Parathyroid adenoma (tissue), 2 donors: ENCODE results near the gene TBC1D2.
"Not testable (repeated sequence)": the region's sequence is repeated elsewhere in the genome, so short reads cannot be mapped to it uniquely, and the experiment has no call there.

Experiments used
- H2AFZ ChIP-seq: fragments of 300-600 bp; sonication (generic); one replicate; pipeline ENCODE4 v1.7.0; 2017; ENCODE audit warnings: antibody characterized with exemption, mild to moderate bottlenecking
- H3K27ac ChIP-seq: fragments of 300-600 bp; sonication (generic); one replicate; pipeline ENCODE4 v1.7.0; 2017
- H3K27me3 ChIP-seq: fragments of 300-600 bp; sonication (generic); one replicate; pipeline ENCODE4 v1.7.0; 2017; ENCODE audit warnings: low read length; ENCODE audit not compliant: control insufficient read depth, insufficient read depth
- H3K36me3 ChIP-seq: fragments of 300-600 bp; sonication (generic); one replicate; pipeline ENCODE4 v1.7.0; 2017; ENCODE audit warnings: low read length; ENCODE audit not compliant: control insufficient read depth, insufficient read depth
- H3K4me1 ChIP-seq: fragments of 300-600 bp; sonication (generic); one replicate; pipeline ENCODE4 v1.7.0; 2017; ENCODE audit warnings: control low read depth
- H3K4me2 ChIP-seq: fragments of 300-600 bp; sonication (generic); one replicate; pipeline ENCODE4 v1.7.0; 2017; ENCODE audit warnings: low read length
- H3K4me3 ChIP-seq: fragments of 300-600 bp; sonication (generic); one replicate; pipeline ENCODE4 v1.7.0; 2017; ENCODE audit warnings: low read depth, low read length
- H3K79me2 ChIP-seq: fragments of 300-600 bp; sonication (generic); one replicate; pipeline ENCODE4 v1.7.0; 2017; ENCODE audit warnings: control low read depth
- H3K9ac ChIP-seq: fragments of 300-600 bp; sonication (generic); one replicate; pipeline ENCODE4 v1.7.0; 2017; ENCODE audit warnings: mild to moderate bottlenecking
- H3K9me3 ChIP-seq: fragments of 300-600 bp; sonication (generic); one replicate; pipeline ENCODE4 v1.7.0; 2017; ENCODE audit warnings: low read length; ENCODE audit not compliant: control insufficient read depth
- CTCF ChIP-seq: fragments of 300-600 bp; sonication (generic); IDR thresholded peaks from one replicate; pipeline ENCODE4 v1.7.0; 2017; ENCODE audit warnings: antibody characterized with exemption, mild to moderate bottlenecking
- donor health status: primary hyperparathyroidism.

Gene TBC1D2

DNA sequence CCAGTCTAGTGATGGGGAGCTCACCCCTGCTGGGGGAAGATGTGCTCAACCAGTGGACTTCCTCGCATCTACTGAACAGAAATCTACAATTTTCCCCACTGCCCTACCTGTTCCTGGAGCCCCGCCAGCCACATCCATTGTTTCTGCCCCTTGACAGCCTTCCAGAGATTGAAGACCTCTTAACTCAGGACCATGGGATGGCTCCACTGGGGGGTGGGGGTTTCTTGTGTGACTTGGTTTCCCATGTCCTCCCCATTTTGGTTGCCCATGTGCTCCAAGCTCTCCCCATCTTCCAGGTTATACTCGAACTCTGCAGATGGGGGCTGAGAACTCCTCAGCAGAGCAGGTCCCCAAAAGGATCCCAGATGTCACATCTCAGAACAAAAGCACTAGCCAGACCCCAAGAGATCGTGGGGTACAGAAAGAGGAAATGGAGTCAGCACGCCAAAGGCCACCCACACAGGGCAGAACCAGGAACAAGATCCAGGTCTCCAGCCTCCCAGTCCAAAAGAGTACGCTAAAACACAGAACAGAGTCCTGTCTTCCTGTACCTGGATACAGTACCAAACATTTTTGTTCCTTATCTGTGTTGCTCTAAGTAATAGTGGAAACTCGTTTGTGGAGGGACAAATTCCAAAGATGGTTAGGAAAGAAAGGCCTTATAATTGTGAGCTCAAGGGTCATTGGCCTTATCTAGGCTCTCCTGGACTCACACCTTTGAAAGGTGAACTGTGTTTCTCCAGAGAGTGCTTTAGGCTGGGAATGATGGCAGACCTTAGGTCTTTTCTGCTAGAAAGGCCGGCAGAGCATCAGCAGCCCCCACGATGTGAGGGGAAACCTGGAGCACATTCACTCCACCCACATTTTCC, 78.8 kb downstream of the TBC1D2 start:
- Histone ChIP-seq H3K36me3 (no peaks in the 10 kb centered on the region), H3K27ac (no peak overlapping the region), H3K9ac (no peak overlapping the region)

GRCh38 chr9:98175762-98176161, 79.7 kb downstream of the TBC1D2 start:
- Histone ChIP-seq H3K9me3 (no peaks in the 10 kb centered on the region), H3K27me3 (no peaks in the 10 kb centered on the region), H3K9ac (no peak overlapping the region), H3K4me2 (no peak overlapping the region), H3K79me2 (no peaks in the 10 kb centered on the region), H3K36me3 (no peaks in the 10 kb centered on the region), H3K27ac (no peak overlapping the region), H3K4me1 (peaks cover 5% of the 10 kb centered on the region), H2AFZ (no peak overlapping the region), H3K4me3 (no peak overlapping the region)
- no peak for TF ChIP-seq CTCF

More for the DNA sequence above, 78.8 kb downstream of the TBC1D2 start:
- Histone ChIP-seq H3K79me2 (no peaks in the 10 kb centered on the region), H3K4me1 (peaks cover 5% of the 10 kb centered on the region), H3K4me2 (no peak overlapping the region), H3K4me3 (no peak overlapping the region), H3K27me3 (no peaks in the 10 kb centered on the region), H2AFZ (no peak overlapping the region), H3K9me3 (no peaks in the 10 kb centered on the region)
- no peak for TF ChIP-seq CTCF

DNA sequence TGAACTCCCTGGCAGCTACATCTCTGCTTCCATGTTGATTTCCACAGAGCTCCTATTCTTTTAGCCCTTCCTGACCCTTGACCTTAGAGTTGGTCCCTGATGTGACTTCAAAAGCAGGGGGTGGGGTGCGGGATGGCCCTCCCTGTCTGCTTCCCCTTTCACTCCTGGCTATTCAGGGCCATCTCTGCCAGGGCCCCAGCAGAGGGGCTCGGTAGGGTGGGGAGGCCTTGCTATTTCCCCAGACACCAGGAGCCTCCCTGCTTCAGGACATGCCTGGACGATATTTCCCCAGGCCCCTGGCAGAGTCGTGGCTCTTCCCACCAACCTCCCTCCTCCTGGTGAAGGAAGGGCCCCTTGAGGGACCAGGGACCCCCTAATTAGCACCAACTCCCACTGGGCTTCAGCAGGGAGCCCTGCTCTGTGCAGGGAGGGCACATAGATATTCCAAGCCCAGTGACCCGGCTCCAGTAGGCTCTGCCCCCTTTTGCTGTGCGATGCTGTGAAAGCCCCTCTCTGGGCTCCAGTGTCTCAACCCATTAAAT, 80.3 kb downstream of the TBC1D2 start:
- H3K4me2 ChIP-seq, result no peak overlapping the region
- TF ChIP-seq CTCF, result no peak
- no peak overlapping the region for H3K4me3 ChIP-seq
- no peaks in the 10 kb centered on the region for H3K79me2 ChIP-seq
- no peak overlapping the region for H3K27ac ChIP-seq
- H3K4me1 ChIP-seq, result peaks cover 5% of the 10 kb centered on the region
- H3K9ac ChIP-seq, result no peak overlapping the region
- no peak overlapping the region for H2AFZ ChIP-seq
- H3K27me3 ChIP-seq, result no peaks in the 10 kb centered on the region
- H3K9me3 ChIP-seq, result no peaks in the 10 kb centered on the region
- no peaks in the 10 kb centered on the region for H3K36me3 ChIP-seq

DNA sequence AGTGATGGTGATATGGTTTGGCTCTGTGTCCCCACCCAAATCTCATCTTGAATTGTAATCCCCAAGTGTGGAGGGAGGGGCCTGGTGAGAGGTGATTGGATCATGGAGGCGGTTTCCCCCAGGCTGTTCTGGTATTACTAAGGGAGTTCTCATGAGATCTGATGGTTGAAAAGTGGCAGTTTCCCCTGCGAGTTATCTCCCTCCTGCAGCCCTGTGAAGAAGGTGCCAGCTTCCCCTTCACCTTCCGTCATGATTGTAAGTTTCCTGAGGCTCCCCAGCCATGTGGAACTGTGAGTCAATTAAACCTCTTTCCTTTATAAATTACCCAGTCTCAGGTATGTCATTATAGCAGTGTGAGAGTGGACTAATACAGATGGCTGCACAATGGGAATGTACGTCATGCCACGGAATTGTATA, 80.9 kb downstream of the TBC1D2 start:
- not testable (repeated sequence) for H3K79me2 ChIP-seq, H3K9me3 ChIP-seq, H3K4me2 ChIP-seq, H3K4me3 ChIP-seq, H3K27ac ChIP-seq, H3K36me3 ChIP-seq, H2AFZ ChIP-seq, H3K27me3 ChIP-seq, H3K9ac ChIP-seq, H3K4me1 ChIP-seq

- Histone ChIP-seq H3K27me3 (no peaks in the 10 kb centered on the region), H3K36me3 (no peaks in the 10 kb centered on the region), H3K79me2 (no peaks in the 10 kb centered on the region), H3K4me3 (no peak overlapping the region), H3K9ac (no peak overlapping the region), H3K4me2 (no peak overlapping the region), H3K4me1 (peaks cover 5% of the 10 kb centered on the region), H2AFZ (no peak overlapping the region), H3K9me3 (no peaks in the 10 kb centered on the region), H3K27ac (no peak overlapping the region)
- no peak for TF ChIP-seq CTCF
Observed at GRCh38 chr9:98173181-98173580, 82.3 kb downstream of the TBC1D2 start.
